HG03571 (cell line): ENCODE measurements around the gene SERINC4.
"Not testable (repeated sequence)": the region's sequence is repeated elsewhere in the genome, so short reads cannot be mapped to it uniquely, and the experiment has no call there.

ENCODE experiments used
- ATAC-seq: cut with Tn5 transposase; IDR thresholded peaks from one replicate; pipeline ENCODE4 v1.9.1; 2021; ENCODE audit not compliant: unreplicated experiment

SERINC4 gene

GRCh38 chr15:43763819-43764446, 36.1 kb downstream of the SERINC4 start:
- ATAC-seq, result no peak

DNA sequence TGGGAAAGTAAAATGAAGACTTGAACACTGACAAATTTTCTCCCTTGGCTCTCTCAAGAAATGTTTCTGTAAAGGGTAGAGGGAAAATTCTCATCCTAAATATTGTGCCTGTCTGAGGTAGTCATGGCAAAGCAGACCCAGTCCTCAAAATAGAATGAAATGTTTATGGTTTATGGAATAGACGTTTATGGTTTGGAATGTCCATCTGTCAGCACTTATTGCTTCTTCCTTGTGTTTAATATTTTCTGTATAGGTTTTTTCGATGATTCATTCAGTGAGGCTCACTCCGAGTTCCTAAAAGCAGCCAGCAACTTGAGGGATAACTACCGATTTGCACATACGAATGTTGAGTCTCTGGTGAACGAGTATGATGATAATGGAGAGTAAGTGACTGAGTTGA, 37.2 kb downstream of the SERINC4 start:
- no peak for ATAC-seq

GRCh38 chr15:43751885-43752284, 48.1 kb downstream of the SERINC4 start:
- ATAC-seq, result no peak

- ATAC-seq, result no peak
Observed at GRCh38 chr15:43749690-43750345, 50.2 kb downstream of the SERINC4 start.

GRCh38 chr15:43748376-43748775, 51.6 kb downstream of the SERINC4 start:
- no peak for ATAC-seq

DNA sequence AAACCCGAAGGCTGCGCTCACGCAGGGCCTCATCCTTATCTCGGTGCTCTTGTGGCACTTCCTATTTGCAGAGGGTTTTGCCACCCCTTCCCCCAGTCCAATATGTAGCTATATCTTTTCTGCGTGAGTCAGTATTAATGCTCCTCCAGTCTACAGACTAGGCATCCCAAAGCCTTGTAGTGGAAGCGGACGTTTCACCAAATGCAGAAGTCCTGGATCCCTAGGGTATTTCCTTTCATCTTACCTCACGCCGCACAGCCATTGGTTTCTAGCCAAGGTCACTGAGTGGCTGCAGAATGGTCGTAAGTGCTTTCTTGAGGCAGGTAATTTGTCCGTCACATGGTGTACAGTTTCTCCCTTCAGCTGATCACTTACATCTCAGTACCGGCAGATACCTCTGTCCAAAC, 53.1 kb downstream of the SERINC4 start:
- ATAC-seq, result not testable (repeated sequence)

GRCh38 chr15:43746245-43746902, 53.6 kb downstream of the SERINC4 start, which contains the start of gene PDIA3:
TSS of gene PDIA3 (plus strand) at chr15:43746438. CDS start at chr15:43746540, 102 bp downstream.
- peak; percentile 60 for ATAC-seq
